OCI-LY7 (cell line): ENCODE results near the gene WDR47. TPM values are rescaled to one million over a fixed set of nuclear protein-coding genes. Genes with fewer than 3 reads are reported as not detected.

ENCODE experiments used
- BruUV-seq: library from RNA; stranded (reverse); fragments of 400-500 nt; replicated peaks from 2 replicates; lab custom pipeline; 2021; lab: Mats Ljungman, UMichigan
- CTCF ChIA-PET: fragments of 300-600 bp; sonication (Branson Sonifier 250); formaldehyde crosslinking; loops from one replicate; lab custom pipeline; 2022; ENCODE audit warnings: antibody characterized with exemption; ENCODE audit not compliant: unreplicated experiment; lab: Charles Lee
- POLR2A ChIA-PET: fragments of 300-600 bp; sonication (Branson Sonifier 250); formaldehyde crosslinking; loops from one replicate; lab custom pipeline; 2022; ENCODE audit warnings: antibody characterized with exemption; lab: Charles Lee
- DNase-seq: peaks from one replicate; pipeline ENCODE4 v3.0.0-alpha.2; 2015; ENCODE audit warnings: low spot score
- H2AFZ ChIP-seq: fragments of 200-600 bp; sonication (generic), shearing (Covaris generic); 2 replicates; pipeline ENCODE4 v1.6.1; 2014; ENCODE audit warnings: mild to moderate bottlenecking, antibody characterized with exemption, low read length, moderate library complexity
- H3K27ac ChIP-seq: fragments of 200-600 bp; sonication (generic); 2 replicates; pipeline ENCODE4 v1.5.1; 2014; ENCODE audit warnings: mixed run types, low read depth, mild to moderate bottlenecking, moderate library complexity, low read length, inconsistent platforms; ENCODE audit not compliant: poor library complexity, severe bottlenecking
- H3K36me3 ChIP-seq: fragments of 200-600 bp; sonication (generic); 2 replicates; pipeline ENCODE4 v1.6.1; 2014; ENCODE audit warnings: mild to moderate bottlenecking, antibody characterized with exemption, low read length, moderate library complexity, mixed read lengths; ENCODE audit not compliant: insufficient read depth
- H3K4me1 ChIP-seq: fragments of 200-600 bp; sonication (generic); 2 replicates; pipeline ENCODE4 v1.5.1; 2014; ENCODE audit warnings: mild to moderate bottlenecking, low read length; ENCODE audit not compliant: insufficient read depth, poor library complexity, severe bottlenecking
- H3K4me2 ChIP-seq: fragments of 200-600 bp; sonication (generic); 2 replicates; pipeline ENCODE4 v1.6.1; 2014; ENCODE audit warnings: mild to moderate bottlenecking, low read length
- H3K4me3 ChIP-seq: fragments of 200-600 bp; sonication (generic); 2 replicates; pipeline ENCODE4 v1.5.1; 2014; ENCODE audit warnings: mild to moderate bottlenecking, low read depth, low read length; ENCODE audit not compliant: poor library complexity, severe bottlenecking
- H3K79me2 ChIP-seq: fragments of 200-600 bp; sonication (generic); 2 replicates; pipeline ENCODE4 v1.6.1; 2016; ENCODE audit warnings: low read depth, mild to moderate bottlenecking, low read length, moderate library complexity, mixed read lengths; ENCODE audit not compliant: insufficient read depth
- H3K9me2 ChIP-seq: fragments of 200-600 bp; sonication (generic); 2 replicates; pipeline ENCODE4 v1.6.1; 2016; ENCODE audit warnings: mild to moderate bottlenecking, low read length, mixed read lengths; ENCODE audit not compliant: insufficient read depth
- H3K9me3 ChIP-seq: fragments of 200-600 bp; sonication (generic); 2 replicates; pipeline ENCODE4 v1.6.1; 2014; ENCODE audit warnings: mild to moderate bottlenecking, mixed run types, low read length, mixed read lengths
- H4K20me1 ChIP-seq: fragments of 200-600 bp; sonication (generic); 2 replicates; pipeline ENCODE4 v1.6.1; 2014; ENCODE audit warnings: mild to moderate bottlenecking, antibody characterized with exemption, low read length, moderate library complexity, mixed read lengths; ENCODE audit not compliant: insufficient read depth
- CTCF ChIP-seq: fragments of 200-600 bp; sonication (generic); conservative IDR thresholded peaks from 2 replicates; pipeline ENCODE4 v1.5.1; 2014; ENCODE audit warnings: mild to moderate bottlenecking, antibody characterized with exemption, low read length, moderate library complexity, mixed read lengths
- EZH2phosphoT487 ChIP-seq: fragments of 200-600 bp; sonication (generic); IDR thresholded peaks from 2 replicates; pipeline ENCODE4 v1.6.1; 2018; ENCODE audit warnings: low read depth, borderline replicate concordance, mild to moderate bottlenecking, mixed run types, antibody characterized with exemption, low read length, moderate library complexity, mixed read lengths
- intact Hi-C: fragments of 100-400 bp; cut with micrococcal nuclease; formaldehyde crosslinking; loops from one replicate; pipeline ENCODE4 v1.10.0; 2022; ENCODE audit not compliant: unreplicated experiment
- total RNA-seq, 2 experiments: library from RNA; depleted of rRNA in 1 of 2; stranded (reverse); fragments of >200 nt in 1 of 2; shearing (Covaris generic) in 1 of 2; gene quantifications; 2 replicates each; pipeline ENCODE4 v1.2.3, GENCODE V29; 2014 to 2022

Gene WDR47
- total RNA-seq, 2 experiments from 2014 or later: 11.0 to 12.0 TPM

- no peak overlapping the region for H2AFZ ChIP-seq
- H3K9me2 ChIP-seq: no peaks in the 10 kb centered on the region
- no peaks in the 10 kb centered on the region for H3K9me3 ChIP-seq
- no peak overlapping the region for H3K4me3 ChIP-seq
- ChIA-PET POLR2A (interaction anchor here (0.6 to 1.3 kb wide), 2 partner anchors 8 to 95 kb away, joined by 3 read pairs; no protein-coding TSS in a partner anchor), CTCF (interaction anchor here (1.0 kb wide), 1 partner anchor 14 kb away, joined by 3 read pairs; the partner anchor contains the start of gene CLCC1)
- intact Hi-C loops: no loop called here
- H3K27ac ChIP-seq: no peak overlapping the region
- H3K4me1 ChIP-seq: no peaks in the 10 kb centered on the region
- H3K4me2 ChIP-seq: no peak overlapping the region
- BruUV-seq: no TSS peak
- DNase-seq: no peak
- no peak for TF ChIP-seq CTCF
- TF ChIP-seq EZH2phosphoT487: no peak
- peaks cover 35% of the 10 kb centered on the region for H3K36me3 ChIP-seq
- H3K79me2 ChIP-seq: no peaks in the 10 kb centered on the region
- no peaks in the 10 kb centered on the region for H4K20me1 ChIP-seq
These were observed 65.2 kb downstream of the WDR47 start for GRCh38 chr1:108976658-108977057.

DNA sequence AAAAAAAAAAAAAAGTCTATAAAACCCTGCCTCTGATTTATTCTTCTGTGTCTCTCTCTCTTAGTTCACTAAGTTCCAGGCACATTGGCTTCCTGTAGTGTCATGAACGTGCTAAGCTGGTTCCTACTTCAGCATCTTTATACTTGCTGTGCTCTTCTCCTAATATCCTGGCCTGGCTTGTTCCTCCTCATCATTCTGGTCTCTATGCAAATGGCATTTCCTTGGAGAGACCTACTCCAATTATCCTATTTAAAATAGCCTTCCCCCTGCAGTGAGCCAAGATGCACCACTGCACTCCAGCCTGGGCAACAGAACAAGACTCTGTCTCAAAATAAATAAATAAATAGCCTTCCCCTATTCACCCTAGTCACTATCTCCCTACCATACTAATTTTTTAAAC is 69.0 kb downstream of the WDR47 start:
- no peaks in the 10 kb centered on the region for H3K4me1 ChIP-seq
- no peak for TF ChIP-seq CTCF
- TF ChIP-seq EZH2phosphoT487: no peak
- intact Hi-C loops: loop anchor here (5.0 kb wide), 1 partner anchor 49 kb away; no protein-coding TSS in a partner anchor
- no peak overlapping the region for H2AFZ ChIP-seq
- no peaks in the 10 kb centered on the region for H3K9me2 ChIP-seq
- POLR2A ChIA-PET: interaction anchor here (0.6 kb wide), 1 partner anchor 958 kb away, joined by 4 read pairs; no protein-coding TSS in a partner anchor
- no peak overlapping the region for H3K4me3 ChIP-seq
- no peak overlapping the region for H3K27ac ChIP-seq
- CTCF ChIA-PET: no interaction called here
- H4K20me1 ChIP-seq: no peaks in the 10 kb centered on the region
- H3K79me2 ChIP-seq: no peaks in the 10 kb centered on the region
- H3K36me3 ChIP-seq: peaks cover 45% of the 10 kb centered on the region
- H3K4me2 ChIP-seq: no peak overlapping the region
- no peak for DNase-seq
- BruUV-seq: no TSS peak
- H3K9me3 ChIP-seq: no peaks in the 10 kb centered on the region

DNA sequence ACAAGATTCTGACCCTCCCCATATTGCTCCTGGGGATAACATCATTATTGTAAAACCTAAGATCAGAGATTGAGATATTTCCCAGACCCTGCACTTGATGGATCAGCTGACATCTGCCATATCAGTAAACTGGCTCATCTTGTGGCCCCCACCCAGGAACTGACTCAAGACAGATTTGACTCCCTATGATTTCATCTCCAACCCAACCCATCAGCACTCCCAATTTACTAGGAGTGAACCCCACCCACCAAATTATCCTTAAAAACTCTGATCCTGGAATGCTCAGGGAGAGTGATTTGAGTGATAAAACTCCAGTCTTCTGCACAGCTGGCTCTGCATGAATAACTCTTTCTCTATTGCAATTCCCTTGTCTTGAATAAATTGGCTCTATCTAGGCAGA is 72.6 kb downstream of the WDR47 start:
- no peaks in the 10 kb centered on the region for H3K9me2 ChIP-seq
- H3K79me2 ChIP-seq: no peaks in the 10 kb centered on the region
- H4K20me1 ChIP-seq: no peaks in the 10 kb centered on the region
- DNase-seq: no peak
- no peak overlapping the region for H3K27ac ChIP-seq
- H3K9me3 ChIP-seq: no peaks in the 10 kb centered on the region
- ChIA-PET CTCF (no interaction called here), POLR2A (no interaction called here)
- no peak overlapping the region for H3K4me2 ChIP-seq
- peaks cover 2% of the 10 kb centered on the region for H3K4me1 ChIP-seq
- no peak overlapping the region for H3K4me3 ChIP-seq
- no peak overlapping the region for H2AFZ ChIP-seq
- no TSS peak for BruUV-seq
- H3K36me3 ChIP-seq: peaks cover 34% of the 10 kb centered on the region
- intact Hi-C loops: no loop called here
- TF ChIP-seq EZH2phosphoT487 (no peak), CTCF (no peak)
